Measurements from ENCODE around the gene SMAD3.
A peak's percentile ranks its signal among the peaks of the same experiment; 100 is the strongest.

Gene SMAD3

DNA sequence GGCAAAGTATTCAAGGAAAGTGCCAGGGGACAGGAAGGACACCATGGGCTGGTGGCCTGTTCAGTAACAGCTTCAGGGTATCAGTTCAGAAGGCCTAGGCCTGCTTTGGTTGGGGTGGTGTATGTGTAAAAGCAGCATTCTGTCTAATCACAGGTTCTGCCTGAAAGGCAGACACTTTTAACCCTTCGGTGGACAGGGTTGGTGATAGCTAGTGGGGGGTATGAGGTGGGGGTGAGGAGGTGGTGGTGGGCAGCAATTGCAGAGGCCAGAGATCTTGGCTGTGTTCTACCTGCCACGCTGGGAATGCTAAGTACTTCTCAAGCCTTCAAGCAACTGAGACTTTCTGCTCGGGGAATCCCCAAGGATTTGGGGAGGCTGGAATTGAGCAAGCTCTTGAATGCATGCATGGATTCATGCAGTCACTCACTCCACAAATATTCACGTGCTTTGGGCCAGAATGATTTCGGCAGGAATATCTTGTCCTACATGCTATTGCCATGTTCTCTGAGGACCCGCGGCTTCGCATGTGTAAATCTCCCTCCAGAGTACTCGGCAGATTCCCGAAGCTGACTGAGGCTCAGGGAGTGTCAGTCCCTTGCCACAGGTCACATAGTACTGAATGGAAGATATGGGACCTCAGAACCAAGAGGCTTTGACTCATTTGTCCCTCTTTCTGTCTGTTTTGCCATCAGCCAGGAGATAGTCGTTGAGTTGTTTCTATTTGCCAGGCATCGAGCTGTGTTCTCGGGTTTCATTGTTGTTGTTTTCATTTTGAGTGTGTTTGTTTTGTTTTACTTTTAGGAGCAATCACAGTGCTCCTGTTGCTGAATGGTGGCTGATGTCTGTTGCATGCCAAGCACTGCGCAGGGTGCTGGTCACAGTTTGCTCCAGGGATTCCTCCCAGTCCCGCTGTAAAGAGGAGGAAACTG, 65.5 kb downstream of the SMAD3 start:
- DNase-seq (ENCODE audit: low read depth), result no peak
- H3K4me3 ChIP-seq (ENCODE audit: low read depth, low read length), result no peak overlapping the region
- TF ChIP-seq, protein P1, sequence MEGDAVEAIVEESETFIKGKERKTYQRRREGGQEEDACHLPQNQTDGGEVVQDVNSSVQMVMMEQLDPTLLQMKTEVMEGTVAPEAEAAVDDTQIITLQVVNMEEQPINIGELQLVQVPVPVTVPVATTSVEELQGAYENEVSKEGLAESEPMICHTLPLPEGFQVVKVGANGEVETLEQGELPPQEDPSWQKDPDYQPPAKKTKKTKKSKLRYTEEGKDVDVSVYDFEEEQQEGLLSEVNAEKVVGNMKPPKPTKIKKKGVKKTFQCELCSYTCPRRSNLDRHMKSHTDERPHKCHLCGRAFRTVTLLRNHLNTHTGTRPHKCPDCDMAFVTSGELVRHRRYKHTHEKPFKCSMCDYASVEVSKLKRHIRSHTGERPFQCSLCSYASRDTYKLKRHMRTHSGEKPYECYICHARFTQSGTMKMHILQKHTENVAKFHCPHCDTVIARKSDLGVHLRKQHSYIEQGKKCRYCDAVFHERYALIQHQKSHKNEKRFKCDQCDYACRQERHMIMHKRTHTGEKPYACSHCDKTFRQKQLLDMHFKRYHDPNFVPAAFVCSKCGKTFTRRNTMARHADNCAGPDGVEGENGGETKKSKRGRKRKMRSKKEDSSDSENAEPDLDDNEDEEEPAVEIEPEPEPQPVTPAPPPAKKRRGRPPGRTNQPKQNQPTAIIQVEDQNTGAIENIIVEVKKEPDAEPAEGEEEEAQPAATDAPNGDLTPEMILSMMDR (IDR thresholded peaks at IDR 0.05; ENCODE audit: low read depth, low read length, missing control alignments), result no peak

DNA sequence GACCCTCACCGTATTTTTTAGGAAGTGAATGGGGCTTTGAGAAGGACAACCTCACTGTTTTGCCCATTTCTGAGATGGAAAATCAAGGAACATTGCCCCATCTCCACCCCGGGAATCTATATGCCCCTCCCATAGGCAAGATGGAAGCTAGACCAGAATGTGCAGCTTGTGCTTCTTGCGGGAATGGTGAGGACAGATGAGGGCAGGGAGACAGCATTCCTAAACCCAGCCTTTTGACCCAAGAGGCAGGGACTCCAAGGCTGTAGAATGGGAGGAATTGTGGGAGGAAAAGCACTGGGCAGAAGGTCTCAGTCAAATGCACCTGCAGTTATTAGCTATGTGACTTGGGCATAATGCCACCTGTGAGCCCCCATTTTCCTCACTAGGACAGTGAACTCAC, 66.9 kb downstream of the SMAD3 start:
- TF ChIP-seq, protein P1 (IDR thresholded peaks at IDR 0.05; ENCODE audit: low read depth, low read length, missing control alignments), result no peak
- DNase-seq (ENCODE audit: low read depth), result no peak
- H3K4me3 ChIP-seq (ENCODE audit: low read depth, low read length), result no peak overlapping the region

DNA sequence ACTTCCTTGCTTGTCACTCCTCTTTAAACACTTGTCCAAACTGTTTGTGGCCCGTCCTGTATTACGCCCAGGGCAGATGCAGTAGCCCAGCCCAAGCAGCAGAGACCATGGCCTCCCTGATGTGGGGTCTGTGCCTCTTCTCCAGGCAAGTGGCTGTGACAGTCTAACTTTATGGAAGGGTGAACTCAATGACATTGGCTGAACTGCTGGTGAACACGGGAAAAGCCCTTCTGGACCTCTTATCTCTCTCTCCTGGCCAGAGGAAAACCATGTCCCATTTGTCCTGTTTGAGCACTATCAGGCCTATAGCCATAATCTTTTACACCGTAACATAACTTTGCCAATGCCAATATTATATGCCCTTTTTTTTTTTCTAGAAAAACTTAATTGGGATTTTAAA, 67.6 kb downstream of the SMAD3 start:
- TF ChIP-seq, protein P1 (IDR thresholded peaks at IDR 0.05; ENCODE audit: low read depth, low read length, missing control alignments), result no peak
- no peak overlapping the region for H3K4me3 ChIP-seq (ENCODE audit: low read depth, low read length)
- no peak for DNase-seq (ENCODE audit: low read depth)

DNA sequence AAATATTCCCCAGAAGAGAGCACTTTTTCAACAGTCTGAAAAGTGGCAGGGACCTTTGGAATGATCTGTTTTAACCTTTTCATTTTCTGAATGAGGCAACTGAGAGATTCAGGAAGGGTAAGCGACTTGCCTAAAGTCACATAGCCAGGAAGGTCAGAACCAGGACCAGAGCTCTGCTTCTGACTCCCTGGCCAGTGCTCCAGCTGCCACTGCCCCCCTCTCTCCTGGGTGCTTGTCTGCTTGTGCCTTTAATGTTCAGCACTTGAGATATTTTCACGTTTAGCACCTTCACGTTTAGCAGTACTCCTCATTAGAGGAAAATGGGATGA, 68.3 kb downstream of the SMAD3 start:
- DNase-seq (ENCODE audit: low read depth), result no peak
- TF ChIP-seq, protein P1 (IDR thresholded peaks at IDR 0.05; ENCODE audit: low read depth, low read length, missing control alignments), result no peak
- no peak overlapping the region for H3K4me3 ChIP-seq (ENCODE audit: low read depth, low read length)

DNA sequence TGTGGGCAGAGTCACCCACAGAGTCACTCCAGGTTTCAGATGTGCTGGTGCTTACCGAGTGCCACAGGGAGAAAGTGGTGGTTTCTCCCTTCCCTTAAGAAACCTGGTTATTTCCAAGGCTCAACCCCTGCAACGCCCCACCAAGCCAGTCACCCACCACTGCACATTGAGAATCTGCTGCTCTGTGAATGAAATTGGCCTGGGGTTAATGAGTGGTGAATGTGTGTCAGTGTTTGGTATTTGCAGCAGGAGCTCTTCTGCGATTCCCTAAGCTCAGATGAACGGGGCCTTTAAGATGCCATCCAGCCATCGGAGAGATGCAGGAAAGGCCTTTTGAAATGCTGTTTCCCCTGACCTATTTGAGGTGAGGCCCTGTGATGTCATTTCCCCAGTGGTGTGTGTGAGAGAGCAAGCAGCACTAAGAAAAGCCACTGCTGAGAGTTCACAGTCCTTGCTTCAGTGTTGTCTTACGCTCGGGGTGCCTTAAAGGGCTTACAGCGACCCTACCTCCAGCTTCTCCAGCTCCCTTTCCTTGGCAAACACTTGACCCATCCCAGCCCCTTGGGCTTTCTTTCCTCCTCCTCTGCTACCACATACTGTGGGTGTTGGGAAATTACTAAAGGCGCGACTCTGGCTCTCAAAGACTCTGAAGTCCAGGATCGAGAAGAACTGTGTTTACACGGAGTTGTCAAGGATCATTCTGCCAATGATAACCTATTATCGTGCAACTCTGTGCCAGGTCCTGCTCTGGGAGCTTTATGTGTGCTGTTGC, 68.9 kb downstream of the SMAD3 start:
- peak; percentile 68 for DNase-seq (ENCODE audit: low read depth)
- peak overlapping the region; percentile 23 for H3K4me3 ChIP-seq (ENCODE audit: low read depth, low read length)
- TF ChIP-seq, protein P1 (IDR thresholded peaks at IDR 0.05; ENCODE audit: low read depth, low read length, missing control alignments), result peak; percentile 11

DNA sequence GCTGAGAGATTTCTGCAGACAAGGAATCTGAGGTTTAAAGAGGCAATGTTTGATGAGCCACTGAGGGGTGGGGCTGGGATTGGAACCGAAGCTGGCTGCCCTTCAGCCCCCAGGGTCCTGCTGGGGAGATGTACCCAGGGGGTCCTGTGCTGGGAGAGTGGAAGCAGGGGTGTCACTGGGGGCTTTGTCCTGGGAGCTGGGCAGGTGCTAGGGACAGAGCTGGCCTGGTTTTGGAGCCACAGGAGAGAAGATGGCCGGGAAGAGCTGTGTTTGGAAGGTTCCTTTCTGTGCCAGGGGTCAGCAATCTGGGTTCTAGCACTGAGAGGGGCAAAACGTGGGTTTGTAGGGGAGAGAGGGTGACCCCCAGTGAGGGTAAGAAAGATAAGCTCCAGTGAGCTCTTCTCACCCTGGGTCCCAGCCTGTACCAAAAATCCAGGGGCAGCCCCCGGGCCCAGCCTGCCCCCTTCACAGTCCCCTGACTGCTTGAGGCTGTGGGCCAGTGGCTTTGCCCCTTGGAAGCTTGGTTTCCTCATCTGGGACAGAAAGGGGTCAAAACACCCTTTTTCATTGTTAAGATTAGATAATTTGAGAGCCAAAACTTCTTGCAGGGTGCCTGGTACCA, 69.6 kb downstream of the SMAD3 start:
- H3K4me3 ChIP-seq (ENCODE audit: low read depth, low read length), result peak overlapping the region; percentile 23
- no peak for DNase-seq (ENCODE audit: low read depth)
- TF ChIP-seq, protein P1 (IDR thresholded peaks at IDR 0.05; ENCODE audit: low read depth, low read length, missing control alignments), result no peak
